Liver (tissue), 9 donors: ENCODE measurements around the gene ABHD18. TPM values are rescaled to one million over a fixed set of nuclear protein-coding genes. Genes with fewer than 3 reads are reported as not detected.
"Not testable (repeated sequence)": the region's sequence is repeated elsewhere in the genome, so short reads cannot be mapped to it uniquely, and the experiment has no call there.

Experiments used
- DNase-seq: peaks from one replicate; pipeline ENCODE4 v3.0.0-alpha.2; 2017; ENCODE audit warnings: low spot score
- H3K27ac ChIP-seq, 2 donors: one replicate each; pipeline ENCODE4 v1.7.0; 2013; ENCODE audit warnings: inconsistent platforms in 2 of 2, low read length in 2 of 2, control low read depth in 1 of 2, low read depth in 1 of 2, mild to moderate bottlenecking in 1 of 2
- H3K27me3 ChIP-seq, 4 donors: one replicate each; pipeline versions ENCODE4 v1.6.1 to v1.7.0; 2013; ENCODE audit warnings: low read length in 3 of 4, inconsistent platforms in 1 of 4, mild to moderate bottlenecking in 1 of 4, moderate library complexity in 1 of 4; ENCODE audit not compliant: control insufficient read depth in 4 of 4, insufficient read depth in 4 of 4
- H3K36me3 ChIP-seq, 4 donors: one replicate each; pipeline versions ENCODE4 v1.6.1 to v1.7.0; 2013; ENCODE audit warnings: low read length in 3 of 4, mild to moderate bottlenecking in 3 of 4, low read depth in 1 of 4, moderate library complexity in 1 of 4; ENCODE audit not compliant: control insufficient read depth in 4 of 4, insufficient read depth in 3 of 4
- H3K4me1 ChIP-seq, 4 donors: one replicate each; pipeline versions ENCODE4 v1.6.1 to v1.7.0; 2013; ENCODE audit warnings: low read length in 3 of 4, mild to moderate bottlenecking in 3 of 4, moderate library complexity in 1 of 4; ENCODE audit not compliant: control insufficient read depth in 4 of 4, insufficient read depth in 4 of 4
- H3K4me3 ChIP-seq, 3 donors: one replicate each; pipeline versions ENCODE4 v1.6.1 to v1.7.0; 2013; ENCODE audit warnings: low read length in 3 of 3, control low read depth in 1 of 3, low read depth in 1 of 3, mild to moderate bottlenecking in 1 of 3
- H3K9ac ChIP-seq, 2 donors: one replicate each; pipeline ENCODE4 v1.7.0; 2013; ENCODE audit warnings: low read length in 2 of 2, mild to moderate bottlenecking in 2 of 2, moderate library complexity in 2 of 2, control low read depth in 1 of 2, low read depth in 1 of 2
- H3K9me3 ChIP-seq, 4 donors: one replicate each; pipeline versions ENCODE4 v1.6.1 to v1.7.0; 2013; ENCODE audit warnings: low read length in 3 of 4; ENCODE audit not compliant: control insufficient read depth in 4 of 4
- FOXA1 ChIP-seq: IDR thresholded peaks from 2 replicates; pipeline ENCODE4 v1.6.1; 2016; ENCODE audit warnings: antibody characterized with exemption
- GABPA ChIP-seq, 2 donors: IDR thresholded peaks in 1 of 2; conservative IDR thresholded peaks in 1 of 2; 2 replicates each; pipeline ENCODE4 v1.6.1; 2016; ENCODE audit warnings: antibody characterized with exemption in 2 of 2, mild to moderate bottlenecking in 1 of 2, moderate library complexity in 1 of 2
- RAD21 ChIP-seq, 2 donors: IDR thresholded peaks; 2 replicates each; pipeline ENCODE4 v1.6.1; 2016; ENCODE audit warnings: antibody characterized with exemption in 2 of 2, mild to moderate bottlenecking in 2 of 2
- SP1 ChIP-seq: IDR thresholded peaks from 2 replicates; pipeline ENCODE4 v1.6.1; 2018; ENCODE audit warnings: antibody characterized with exemption, mild to moderate bottlenecking
- ZBTB33 ChIP-seq: IDR thresholded peaks from 2 replicates; pipeline ENCODE4 v1.6.1; 2016; ENCODE audit warnings: antibody characterized with exemption
- WGBS: extraction: QIAGEN DNeasy Blood & Tissue Kit; methylation state at CpG from one replicate; pipeline ENCODE4 v1.1.7; 2013; 5-methylcytosine and 5-hydroxymethylcytosine counted together
- polyA plus RNA-seq, 2 donors: library from polyadenylated mRNA; stranded (reverse) in 1 of 2; unstranded in 1 of 2; fragments of 200-250 nt in 1 of 2; fragments of >200 nt in 1 of 2; fragmentation: Nextera tagmentation in 1 of 2; extraction: Ambion mirVana in 1 of 2; gene quantifications; one replicate each; pipeline versions ENCODE4 v1.2.1 to v1.2.3, GENCODE V29; 2013 to 2015
- total RNA-seq, 2 donors: library from RNA; depleted of rRNA; stranded (reverse); fragments of >200 nt; gene quantifications; one replicate each; pipeline ENCODE4 v1.2.3, GENCODE V29; 2014
- donor health status: healthy.
- donor health status: healthy.
- donor health status: healthy.
- donor health status: healthy.
- donor health status: healthy.

Gene ABHD18
- total and polyA plus RNA-seq, 4 donors = 3.9 to 14.1 (median 8.5) TPM

DNA sequence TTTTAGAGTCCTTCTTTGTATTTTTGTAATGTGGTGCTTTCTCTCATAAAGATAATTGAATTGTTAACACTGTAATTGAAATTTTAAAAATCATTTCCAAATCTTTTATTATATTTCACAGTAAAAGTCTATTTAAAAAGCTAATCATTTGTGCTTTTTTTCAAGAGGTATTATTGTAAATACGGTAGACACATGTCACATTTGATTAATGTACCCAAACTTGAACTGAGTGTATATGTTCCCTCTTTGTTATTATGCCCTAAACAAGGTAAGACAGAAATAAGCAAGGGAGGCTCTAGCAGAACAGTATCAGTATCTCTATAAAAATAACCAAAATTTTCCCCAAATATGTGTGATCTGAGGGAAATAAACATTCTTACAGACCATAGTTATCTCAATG lies 74.4 kb downstream of the ABHD18 start:
- no peak overlapping the region for H3K9ac ChIP-seq
- TF ChIP-seq SP1 (no peak), ZBTB33 (no peak), GABPA (IDR thresholded peaks at IDR 0.05 in 1 of 2, conservative IDR thresholded peaks at IDR 0.05 in 1 of 2) (no peak), FOXA1 (no peak)
- 96% methylated on average over 1 of the region's 1 CpG for WGBS
- H3K36me3 ChIP-seq = peaks cover 0 to 3% (median 2%) of the 10 kb centered on the region in 4 donors
- DNase-seq = no peak
- H3K27ac ChIP-seq = no peak overlapping the region
- H3K9me3 ChIP-seq = no peaks in the 10 kb centered on the region
- H3K4me3 ChIP-seq = no peak overlapping the region
- H3K4me1 ChIP-seq = no peaks in the 10 kb centered on the region
- no peaks in the 10 kb centered on the region for H3K27me3 ChIP-seq

GRCh38 chr4:128047019-128047418 lies 81.8 kb downstream of the ABHD18 start:
- not testable (repeated sequence) for H3K9ac ChIP-seq, DNase-seq, H3K36me3 ChIP-seq, H3K4me1 ChIP-seq, H3K4me3 ChIP-seq, H3K27ac ChIP-seq, H3K9me3 ChIP-seq, H3K27me3 ChIP-seq
- 89% methylated on average over 9 of the region's 9 CpGs for WGBS

DNA sequence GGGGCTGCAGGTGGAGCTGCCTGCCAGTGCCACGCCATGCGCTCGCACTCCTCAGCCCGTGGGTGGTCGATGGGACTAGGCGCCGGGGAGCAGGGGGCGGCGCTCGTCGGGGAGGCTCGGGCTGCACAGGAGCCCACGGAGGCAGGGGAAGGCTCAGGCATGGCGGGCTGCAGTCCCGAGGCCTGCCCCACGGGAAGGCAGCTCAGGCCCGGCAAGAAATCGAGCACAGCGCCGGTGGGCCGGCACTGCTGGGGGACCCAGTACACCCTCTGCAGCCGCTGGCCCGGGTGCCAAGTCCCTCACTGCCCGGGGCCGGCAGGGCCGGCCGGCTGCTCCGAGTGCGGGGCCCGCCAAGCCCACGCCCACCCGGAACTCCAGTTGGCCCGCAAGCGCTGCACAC lies 82.3 kb downstream of the ABHD18 start:
- H3K27me3 ChIP-seq, H3K27ac ChIP-seq, H3K36me3 ChIP-seq, DNase-seq, H3K9ac ChIP-seq, H3K4me3 ChIP-seq, H3K4me1 ChIP-seq, H3K9me3 ChIP-seq: not testable (repeated sequence)
- 96% methylated on average over 32 of the region's 34 CpGs for WGBS

GRCh38 chr4:128051229-128051628 lies 86.0 kb downstream of the ABHD18 start:
- H3K36me3 ChIP-seq, H3K4me3 ChIP-seq, H3K9ac ChIP-seq, H3K27ac ChIP-seq, H3K27me3 ChIP-seq, H3K4me1 ChIP-seq, DNase-seq, H3K9me3 ChIP-seq: not testable (repeated sequence)
- TF ChIP-seq RAD21 (IDR thresholded peaks at IDR 0.05) = peak; percentile 55 to 57
- 83% methylated on average over 10 of the region's 10 CpGs for WGBS

GRCh38 chr4:128054907-128055306 lies 89.7 kb downstream of the ABHD18 start:
- H3K27me3 ChIP-seq, H3K4me1 ChIP-seq, DNase-seq, H3K27ac ChIP-seq, H3K36me3 ChIP-seq, H3K4me3 ChIP-seq, H3K9ac ChIP-seq, H3K9me3 ChIP-seq: not testable (repeated sequence)
- WGBS = 95% methylated on average over 9 of the region's 9 CpGs

DNA sequence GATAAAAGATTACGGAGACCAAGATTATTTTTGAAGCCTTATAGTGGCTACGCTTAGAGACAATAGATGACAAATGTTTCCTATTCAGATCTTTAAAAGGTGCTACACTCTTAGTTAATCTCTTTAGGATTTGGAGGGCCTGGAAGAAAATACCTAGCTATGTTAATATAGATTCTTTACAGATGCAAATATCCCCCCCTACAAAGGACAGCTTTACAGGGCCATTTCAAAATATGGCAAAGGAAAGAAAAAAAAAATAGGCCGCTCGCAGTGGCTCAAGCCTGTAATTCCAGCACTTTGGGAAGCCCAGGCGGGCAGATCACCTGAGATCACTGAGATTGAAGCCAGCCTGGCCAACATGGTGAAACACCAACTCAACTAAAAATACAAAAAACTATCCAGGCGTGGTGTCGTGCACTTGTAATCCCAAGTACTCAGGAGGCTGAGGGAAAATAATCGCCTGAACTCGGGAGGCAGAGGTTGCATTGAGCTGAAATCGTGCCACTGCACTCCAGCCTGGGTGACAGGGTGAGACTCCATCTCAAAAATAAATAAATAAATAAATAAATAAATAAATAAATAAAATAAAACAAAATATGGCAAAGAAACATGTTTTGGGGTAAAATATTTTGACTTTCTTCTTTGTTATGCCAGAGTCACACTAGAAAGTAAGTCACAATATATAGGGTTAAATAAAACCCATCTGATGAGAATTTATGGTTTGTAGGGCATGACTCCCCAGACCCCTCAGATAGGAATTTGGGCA lies 90.4 kb downstream of the ABHD18 start:
- not testable (repeated sequence) for H3K27ac ChIP-seq, H3K27me3 ChIP-seq, H3K36me3 ChIP-seq, DNase-seq, H3K9ac ChIP-seq, H3K4me3 ChIP-seq, H3K4me1 ChIP-seq, H3K9me3 ChIP-seq
- WGBS = 98% methylated on average over 10 of the region's 10 CpGs
